HL-60 (cell line): ENCODE measurements around the gene NOS1AP.

Experiments
- DNase-seq, 2 experiments: peaks; one replicate each; pipeline ENCODE4 v3.0.0-alpha.2; 2010 to 2020; ENCODE audit warnings: low read depth in 1 of 2, low spot score in 1 of 2
- H3K27ac ChIP-seq: fragments of 250-450 bp; sonication (Bioruptor Pico); replicated peaks from 2 replicates; pipeline ENCODE4 v1.5.1; 2020; ENCODE audit warnings: mild to moderate bottlenecking, moderate library complexity
- H3K27me3 ChIP-seq: fragments of 250-450 bp; sonication (Bioruptor Pico); 2 replicates; pipeline ENCODE4 v1.5.1; 2021; ENCODE audit warnings: mild to moderate bottlenecking, moderate library complexity; ENCODE audit not compliant: insufficient read depth, poor library complexity, severe bottlenecking
- H3K4me3 ChIP-seq: replicated peaks from 2 replicates; pipeline ENCODE4 v1.5.1; 2011; ENCODE audit warnings: mild to moderate bottlenecking, control low read depth, low read length; ENCODE audit not compliant: insufficient read depth
- CTCF ChIP-seq: IDR thresholded peaks from one replicate; pipeline ENCODE4 v1.5.1; 2011; ENCODE audit warnings: low read length, control low read depth, inconsistent platforms; ENCODE audit not compliant: insufficient read depth
- GABPA ChIP-seq: IDR thresholded peaks from 2 replicates; pipeline ENCODE4 v1.6.1; 2012; ENCODE audit warnings: low read depth
- POLR2AphosphoS5 ChIP-seq: IDR thresholded peaks from 2 replicates; pipeline ENCODE4 v1.6.1; 2012; ENCODE audit warnings: low read depth
- SPI1 ChIP-seq: IDR thresholded peaks from 2 replicates; pipeline ENCODE4 v1.6.1; 2012; ENCODE audit warnings: low read depth, mild to moderate bottlenecking, borderline replicate concordance
- TF ChIP-seq, protein P1 (sequence below): IDR thresholded peaks from 2 replicates; pipeline ENCODE4 v1.6.1; 2012; ENCODE audit warnings: low read depth; ENCODE audit not compliant: insufficient replicate concordance

The NOS1AP gene

GRCh38 chr1:162321809-162322422 is 252.4 kb downstream of the NOS1AP start:
- TF ChIP-seq GABPA (no peak), SPI1 (peak; percentile 25; the same call in 1 of the 2 replicates)
- TF ChIP-seq, protein P1, sequence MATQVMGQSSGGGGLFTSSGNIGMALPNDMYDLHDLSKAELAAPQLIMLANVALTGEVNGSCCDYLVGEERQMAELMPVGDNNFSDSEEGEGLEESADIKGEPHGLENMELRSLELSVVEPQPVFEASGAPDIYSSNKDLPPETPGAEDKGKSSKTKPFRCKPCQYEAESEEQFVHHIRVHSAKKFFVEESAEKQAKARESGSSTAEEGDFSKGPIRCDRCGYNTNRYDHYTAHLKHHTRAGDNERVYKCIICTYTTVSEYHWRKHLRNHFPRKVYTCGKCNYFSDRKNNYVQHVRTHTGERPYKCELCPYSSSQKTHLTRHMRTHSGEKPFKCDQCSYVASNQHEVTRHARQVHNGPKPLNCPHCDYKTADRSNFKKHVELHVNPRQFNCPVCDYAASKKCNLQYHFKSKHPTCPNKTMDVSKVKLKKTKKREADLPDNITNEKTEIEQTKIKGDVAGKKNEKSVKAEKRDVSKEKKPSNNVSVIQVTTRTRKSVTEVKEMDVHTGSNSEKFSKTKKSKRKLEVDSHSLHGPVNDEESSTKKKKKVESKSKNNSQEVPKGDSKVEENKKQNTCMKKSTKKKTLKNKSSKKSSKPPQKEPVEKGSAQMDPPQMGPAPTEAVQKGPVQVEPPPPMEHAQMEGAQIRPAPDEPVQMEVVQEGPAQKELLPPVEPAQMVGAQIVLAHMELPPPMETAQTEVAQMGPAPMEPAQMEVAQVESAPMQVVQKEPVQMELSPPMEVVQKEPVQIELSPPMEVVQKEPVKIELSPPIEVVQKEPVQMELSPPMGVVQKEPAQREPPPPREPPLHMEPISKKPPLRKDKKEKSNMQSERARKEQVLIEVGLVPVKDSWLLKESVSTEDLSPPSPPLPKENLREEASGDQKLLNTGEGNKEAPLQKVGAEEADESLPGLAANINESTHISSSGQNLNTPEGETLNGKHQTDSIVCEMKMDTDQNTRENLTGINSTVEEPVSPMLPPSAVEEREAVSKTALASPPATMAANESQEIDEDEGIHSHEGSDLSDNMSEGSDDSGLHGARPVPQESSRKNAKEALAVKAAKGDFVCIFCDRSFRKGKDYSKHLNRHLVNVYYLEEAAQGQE, result no peak
- Histone ChIP-seq H3K27me3 (no peaks in the 10 kb centered on the region), H3K27ac (no peak overlapping the region), H3K4me3 (no peak overlapping the region)
- no peak for DNase-seq

GRCh38 chr1:162323023-162323422 is 253.5 kb downstream of the NOS1AP start:
- H3K4me3 ChIP-seq, result no peak overlapping the region
- no peak for DNase-seq
- no peak overlapping the region for H3K27ac ChIP-seq
- no peak for TF ChIP-seq POLR2AphosphoS5
- no peak for TF ChIP-seq GABPA
- TF ChIP-seq SPI1, result no peak
- no peak for TF ChIP-seq CTCF
- TF ChIP-seq, protein P1, result no peak
- no peaks in the 10 kb centered on the region for H3K27me3 ChIP-seq

DNA sequence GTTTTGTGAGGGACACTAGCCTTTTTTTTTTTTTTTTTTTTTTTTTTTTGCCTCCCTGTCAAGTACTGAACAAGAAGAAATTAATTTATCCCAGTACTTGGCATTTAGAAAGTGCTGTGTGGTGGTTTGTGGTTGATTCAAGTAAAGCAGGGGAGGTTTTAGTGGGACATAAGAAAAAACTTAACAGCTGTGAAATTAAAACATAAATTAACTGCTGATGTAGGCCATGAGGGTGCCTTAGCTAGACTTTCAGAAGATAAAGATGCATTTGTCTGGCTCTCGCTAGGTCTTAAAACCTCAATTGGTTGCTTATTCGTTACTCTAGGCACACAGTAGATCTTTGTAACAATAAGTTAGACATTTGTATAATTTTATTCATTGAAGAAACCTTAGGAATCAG is 254.9 kb downstream of the NOS1AP start:
- TF ChIP-seq POLR2AphosphoS5 (no peak), CTCF (no peak), SPI1 (no peak), GABPA (no peak)
- TF ChIP-seq, protein P1, result no peak
- Histone ChIP-seq H3K27me3 (no peaks in the 10 kb centered on the region), H3K4me3 (no peak overlapping the region), H3K27ac (no peak overlapping the region)
- no peak for DNase-seq
